ENCODE data around the gene ADAM8. TPM values are rescaled to one million over a fixed set of nuclear protein-coding genes. Genes with fewer than 3 reads are reported as not detected.

The ADAM8 gene
- polyA plus RNA-seq, 1 donor from 2014 or later, result 6.4 TPM

DNA sequence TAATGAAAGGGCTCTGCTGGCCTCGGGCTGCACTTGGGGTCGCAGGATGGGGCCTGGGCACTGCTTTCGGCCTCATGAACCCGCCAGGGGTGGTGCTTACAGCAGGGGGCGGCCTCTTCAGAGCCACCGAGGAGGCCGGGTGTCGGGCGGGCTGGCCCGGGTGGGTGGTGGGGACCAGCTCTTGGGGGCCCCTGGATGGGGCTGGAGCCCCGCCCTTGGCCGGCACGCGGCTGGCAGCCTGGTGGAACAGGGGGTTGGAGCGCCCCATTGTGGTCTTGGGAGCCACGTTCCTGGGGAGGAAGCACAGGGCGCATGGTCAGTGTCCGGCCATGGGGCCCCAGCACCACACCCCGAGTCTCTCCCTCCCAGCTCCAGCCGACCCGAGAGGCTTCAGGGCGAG lies 8.8 kb downstream of the ADAM8 start:
- no peak overlapping the region for H3K9ac ChIP-seq (ENCODE audit: low read length)
- H3K9me2 ChIP-seq (ENCODE audit: insufficient read depth, low read length), result no peaks in the 10 kb centered on the region
- H3K4me3 ChIP-seq (ENCODE audit: low read length), result no peak overlapping the region
- H3K27me3 ChIP-seq (ENCODE audit: insufficient read depth, low read depth, low read length), result no peaks in the 10 kb centered on the region
- no peaks in the 10 kb centered on the region for H3K36me3 ChIP-seq (ENCODE audit: insufficient read depth, low read length)
- H4K20me1 ChIP-seq (ENCODE audit: insufficient read depth), result no peaks in the 10 kb centered on the region
- no peak overlapping the region for H3K4me2 ChIP-seq (ENCODE audit: low read length)
- no peak overlapping the region for H3K27ac ChIP-seq (ENCODE audit: low read length)
- no peaks in the 10 kb centered on the region for H3K9me3 ChIP-seq (ENCODE audit: low read length)
- H2AFZ ChIP-seq (ENCODE audit: low read depth, low read length), result no peak overlapping the region
- no peak for TF ChIP-seq TAF1 (IDR thresholded peaks at IDR 0.05; ENCODE audit: low read depth)
- no peak for TF ChIP-seq MXI1 (conservative IDR thresholded peaks at IDR 0.05; ENCODE audit: poor library complexity, severe bottlenecking)
- no peak for TF ChIP-seq EP300 (conservative IDR thresholded peaks at IDR 0.05; ENCODE audit: poor library complexity, severe bottlenecking)
- TF ChIP-seq POLR2AphosphoS5 (IDR thresholded peaks at IDR 0.05), result no peak
- no peak for TF ChIP-seq SMC3 (conservative IDR thresholded peaks at IDR 0.05; ENCODE audit: poor library complexity)
- TF ChIP-seq RAD21 (conservative IDR thresholded peaks at IDR 0.05), result no peak
- TF ChIP-seq, protein P1, sequence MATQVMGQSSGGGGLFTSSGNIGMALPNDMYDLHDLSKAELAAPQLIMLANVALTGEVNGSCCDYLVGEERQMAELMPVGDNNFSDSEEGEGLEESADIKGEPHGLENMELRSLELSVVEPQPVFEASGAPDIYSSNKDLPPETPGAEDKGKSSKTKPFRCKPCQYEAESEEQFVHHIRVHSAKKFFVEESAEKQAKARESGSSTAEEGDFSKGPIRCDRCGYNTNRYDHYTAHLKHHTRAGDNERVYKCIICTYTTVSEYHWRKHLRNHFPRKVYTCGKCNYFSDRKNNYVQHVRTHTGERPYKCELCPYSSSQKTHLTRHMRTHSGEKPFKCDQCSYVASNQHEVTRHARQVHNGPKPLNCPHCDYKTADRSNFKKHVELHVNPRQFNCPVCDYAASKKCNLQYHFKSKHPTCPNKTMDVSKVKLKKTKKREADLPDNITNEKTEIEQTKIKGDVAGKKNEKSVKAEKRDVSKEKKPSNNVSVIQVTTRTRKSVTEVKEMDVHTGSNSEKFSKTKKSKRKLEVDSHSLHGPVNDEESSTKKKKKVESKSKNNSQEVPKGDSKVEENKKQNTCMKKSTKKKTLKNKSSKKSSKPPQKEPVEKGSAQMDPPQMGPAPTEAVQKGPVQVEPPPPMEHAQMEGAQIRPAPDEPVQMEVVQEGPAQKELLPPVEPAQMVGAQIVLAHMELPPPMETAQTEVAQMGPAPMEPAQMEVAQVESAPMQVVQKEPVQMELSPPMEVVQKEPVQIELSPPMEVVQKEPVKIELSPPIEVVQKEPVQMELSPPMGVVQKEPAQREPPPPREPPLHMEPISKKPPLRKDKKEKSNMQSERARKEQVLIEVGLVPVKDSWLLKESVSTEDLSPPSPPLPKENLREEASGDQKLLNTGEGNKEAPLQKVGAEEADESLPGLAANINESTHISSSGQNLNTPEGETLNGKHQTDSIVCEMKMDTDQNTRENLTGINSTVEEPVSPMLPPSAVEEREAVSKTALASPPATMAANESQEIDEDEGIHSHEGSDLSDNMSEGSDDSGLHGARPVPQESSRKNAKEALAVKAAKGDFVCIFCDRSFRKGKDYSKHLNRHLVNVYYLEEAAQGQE (IDR thresholded peaks at IDR 0.05; ENCODE audit: borderline replicate concordance), result no peak
- no peak for TF ChIP-seq EZH2 (IDR thresholded peaks at IDR 0.05; ENCODE audit: borderline replicate concordance, insufficient read depth, low read length, poor library complexity, severe bottlenecking)
- TF ChIP-seq, protein P2, sequence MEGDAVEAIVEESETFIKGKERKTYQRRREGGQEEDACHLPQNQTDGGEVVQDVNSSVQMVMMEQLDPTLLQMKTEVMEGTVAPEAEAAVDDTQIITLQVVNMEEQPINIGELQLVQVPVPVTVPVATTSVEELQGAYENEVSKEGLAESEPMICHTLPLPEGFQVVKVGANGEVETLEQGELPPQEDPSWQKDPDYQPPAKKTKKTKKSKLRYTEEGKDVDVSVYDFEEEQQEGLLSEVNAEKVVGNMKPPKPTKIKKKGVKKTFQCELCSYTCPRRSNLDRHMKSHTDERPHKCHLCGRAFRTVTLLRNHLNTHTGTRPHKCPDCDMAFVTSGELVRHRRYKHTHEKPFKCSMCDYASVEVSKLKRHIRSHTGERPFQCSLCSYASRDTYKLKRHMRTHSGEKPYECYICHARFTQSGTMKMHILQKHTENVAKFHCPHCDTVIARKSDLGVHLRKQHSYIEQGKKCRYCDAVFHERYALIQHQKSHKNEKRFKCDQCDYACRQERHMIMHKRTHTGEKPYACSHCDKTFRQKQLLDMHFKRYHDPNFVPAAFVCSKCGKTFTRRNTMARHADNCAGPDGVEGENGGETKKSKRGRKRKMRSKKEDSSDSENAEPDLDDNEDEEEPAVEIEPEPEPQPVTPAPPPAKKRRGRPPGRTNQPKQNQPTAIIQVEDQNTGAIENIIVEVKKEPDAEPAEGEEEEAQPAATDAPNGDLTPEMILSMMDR (IDR thresholded peaks at IDR 0.05; ENCODE audit: poor library complexity, severe bottlenecking), result no peak
- no peaks in the 10 kb centered on the region for H3F3A ChIP-seq (ENCODE audit: insufficient read depth, low read length, poor library complexity, severe bottlenecking)
- H3K79me2 ChIP-seq (replicated peaks; ENCODE audit: insufficient read depth, low read length), result no peaks in the 10 kb centered on the region

DNA sequence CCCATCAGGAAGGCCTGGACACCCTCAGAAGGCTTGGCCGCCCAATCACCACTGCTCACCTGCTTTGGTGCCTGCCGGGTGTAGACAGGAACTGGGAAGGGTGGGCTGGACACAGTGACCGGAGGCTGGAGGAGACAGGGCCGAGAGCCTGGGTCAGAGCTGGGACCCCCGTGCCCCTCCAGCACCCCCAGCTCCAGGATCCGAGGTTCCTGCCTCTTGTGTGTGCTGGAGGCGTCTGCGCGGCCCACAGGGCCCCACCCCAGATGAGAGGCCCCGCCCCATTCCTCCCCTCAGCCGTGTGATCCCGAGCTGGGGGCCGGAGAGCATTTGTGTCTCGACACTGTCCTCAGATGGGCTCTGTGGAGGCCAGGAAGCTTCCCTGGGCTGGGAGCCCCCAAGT lies 9.4 kb downstream of the ADAM8 start:
- Histone ChIP-seq H3K27me3 (ENCODE audit: insufficient read depth, low read depth, low read length) (no peaks in the 10 kb centered on the region), H3K4me3 (ENCODE audit: low read length) (no peak overlapping the region), H3K79me2 (replicated peaks; ENCODE audit: insufficient read depth, low read length) (no peaks in the 10 kb centered on the region), H3K27ac (ENCODE audit: low read length) (no peak overlapping the region), H3K9me3 (ENCODE audit: low read length) (no peaks in the 10 kb centered on the region), H3K9ac (ENCODE audit: low read length) (no peak overlapping the region), H3K9me2 (ENCODE audit: insufficient read depth, low read length) (no peaks in the 10 kb centered on the region), H4K20me1 (ENCODE audit: insufficient read depth) (no peaks in the 10 kb centered on the region), H3K36me3 (ENCODE audit: insufficient read depth, low read length) (no peaks in the 10 kb centered on the region), H2AFZ (ENCODE audit: low read depth, low read length) (no peak overlapping the region), H3K4me2 (ENCODE audit: low read length) (no peak overlapping the region), H3F3A (ENCODE audit: insufficient read depth, low read length, poor library complexity, severe bottlenecking) (no peaks in the 10 kb centered on the region)
- TF ChIP-seq EZH2 (IDR thresholded peaks at IDR 0.05; ENCODE audit: borderline replicate concordance, insufficient read depth, low read length, poor library complexity, severe bottlenecking) (no peak), TAF1 (IDR thresholded peaks at IDR 0.05; ENCODE audit: low read depth) (no peak), EP300 (conservative IDR thresholded peaks at IDR 0.05; ENCODE audit: poor library complexity, severe bottlenecking) (no peak), POLR2AphosphoS5 (IDR thresholded peaks at IDR 0.05) (no peak), MXI1 (conservative IDR thresholded peaks at IDR 0.05; ENCODE audit: poor library complexity, severe bottlenecking) (no peak), RAD21 (conservative IDR thresholded peaks at IDR 0.05) (no peak), SMC3 (conservative IDR thresholded peaks at IDR 0.05; ENCODE audit: poor library complexity) (no peak)
- TF ChIP-seq, protein P1 (IDR thresholded peaks at IDR 0.05; ENCODE audit: borderline replicate concordance), result no peak
- TF ChIP-seq, protein P2 (IDR thresholded peaks at IDR 0.05; ENCODE audit: poor library complexity, severe bottlenecking), result no peak
